HG03196 (cell line): ENCODE results near the gene PRKAG1.

Source experiments
- ATAC-seq: cut with Tn5 transposase; IDR thresholded peaks from one replicate; pipeline ENCODE4 v1.9.1; 2021; ENCODE audit not compliant: unreplicated experiment

PRKAG1 gene

DNA sequence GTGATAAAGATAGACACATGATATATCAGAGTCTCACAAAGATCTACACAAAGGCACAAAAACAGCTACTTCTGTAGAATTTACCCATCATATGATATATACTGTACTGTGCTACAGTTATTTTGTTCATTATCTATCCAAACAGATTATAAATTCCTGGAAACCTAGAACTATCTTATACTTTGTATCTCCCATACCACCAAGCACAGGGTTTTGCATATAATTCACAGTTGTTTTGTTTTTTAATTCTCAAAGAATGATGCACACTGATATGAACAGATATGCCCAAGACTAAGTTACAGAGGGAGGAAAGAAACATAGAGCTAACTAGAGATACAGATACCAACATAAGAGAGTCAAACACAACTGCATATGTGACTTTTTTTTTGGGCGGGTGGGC is 3.4 kb downstream of the PRKAG1 start:
- no peak for ATAC-seq

DNA sequence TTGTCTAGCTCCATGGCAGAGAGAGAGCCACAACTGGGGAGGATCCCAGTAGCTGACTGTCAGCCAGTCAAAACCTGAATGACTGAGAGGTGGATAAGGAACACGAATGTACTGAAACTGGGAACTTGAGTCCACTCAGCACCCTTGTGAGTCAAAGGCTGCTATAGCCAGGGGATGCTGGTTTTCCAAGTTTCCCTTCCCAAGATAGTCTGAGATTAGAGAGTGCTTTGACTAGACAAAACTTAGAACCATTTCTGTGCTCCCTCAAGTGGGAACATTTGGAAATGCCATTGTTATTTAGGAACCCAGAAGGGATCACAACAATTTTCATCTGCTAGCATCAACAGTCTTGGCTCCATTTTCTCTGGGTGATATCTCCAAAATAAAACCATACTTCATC is 4.0 kb downstream of the PRKAG1 start:
- ATAC-seq = no peak

GRCh38 chr12:49013428-49013827 is 5.1 kb downstream of the PRKAG1 start:
- ATAC-seq = no peak

DNA sequence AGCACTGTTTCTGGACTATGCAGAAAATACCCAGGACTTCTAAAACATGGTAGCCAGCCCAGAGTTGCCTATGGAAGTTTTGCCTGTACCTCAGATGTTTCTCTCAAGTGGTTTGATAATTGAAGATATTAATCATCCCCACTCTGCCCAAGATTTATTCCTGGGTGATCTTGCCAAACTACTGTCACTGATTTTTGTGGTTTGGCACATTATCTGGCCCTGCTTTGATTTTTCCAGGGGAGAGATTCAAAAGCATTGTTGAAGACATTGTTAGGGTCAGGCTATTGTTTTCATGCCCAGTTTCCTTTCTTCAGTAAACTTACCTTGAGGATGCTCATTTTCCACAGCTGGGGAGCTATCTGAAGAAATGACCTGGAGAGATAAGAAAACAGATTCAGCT is 5.8 kb downstream of the PRKAG1 start:
- no peak for ATAC-seq

- ATAC-seq = no peak
These were observed 8.4 kb downstream of the PRKAG1 start for GRCh38 chr12:49010092-49010668.

DNA sequence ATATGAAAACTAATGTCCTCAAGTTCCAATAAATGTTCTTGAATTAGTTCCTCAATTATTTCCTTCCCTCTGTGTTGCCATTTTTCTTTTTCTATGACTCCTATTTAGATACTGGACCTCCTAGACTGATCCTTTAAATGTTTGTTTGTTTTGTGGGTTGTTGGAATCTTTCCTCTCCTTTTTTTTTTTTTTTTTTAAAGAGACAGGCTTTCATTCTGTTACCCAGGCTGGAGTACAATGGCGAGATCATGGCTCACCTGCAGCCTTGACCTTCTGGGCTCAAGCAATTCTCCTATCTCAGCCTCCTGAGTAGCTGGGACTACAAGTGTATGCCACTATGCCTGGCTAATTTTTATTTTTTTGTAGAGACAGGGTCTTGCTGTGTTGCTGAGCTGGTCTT is 9.6 kb downstream of the PRKAG1 start:
- ATAC-seq = no peak

- no peak for ATAC-seq
These were observed 18.2 kb downstream of the PRKAG1 start for GRCh38 chr12:49000346-49000745.

DNA sequence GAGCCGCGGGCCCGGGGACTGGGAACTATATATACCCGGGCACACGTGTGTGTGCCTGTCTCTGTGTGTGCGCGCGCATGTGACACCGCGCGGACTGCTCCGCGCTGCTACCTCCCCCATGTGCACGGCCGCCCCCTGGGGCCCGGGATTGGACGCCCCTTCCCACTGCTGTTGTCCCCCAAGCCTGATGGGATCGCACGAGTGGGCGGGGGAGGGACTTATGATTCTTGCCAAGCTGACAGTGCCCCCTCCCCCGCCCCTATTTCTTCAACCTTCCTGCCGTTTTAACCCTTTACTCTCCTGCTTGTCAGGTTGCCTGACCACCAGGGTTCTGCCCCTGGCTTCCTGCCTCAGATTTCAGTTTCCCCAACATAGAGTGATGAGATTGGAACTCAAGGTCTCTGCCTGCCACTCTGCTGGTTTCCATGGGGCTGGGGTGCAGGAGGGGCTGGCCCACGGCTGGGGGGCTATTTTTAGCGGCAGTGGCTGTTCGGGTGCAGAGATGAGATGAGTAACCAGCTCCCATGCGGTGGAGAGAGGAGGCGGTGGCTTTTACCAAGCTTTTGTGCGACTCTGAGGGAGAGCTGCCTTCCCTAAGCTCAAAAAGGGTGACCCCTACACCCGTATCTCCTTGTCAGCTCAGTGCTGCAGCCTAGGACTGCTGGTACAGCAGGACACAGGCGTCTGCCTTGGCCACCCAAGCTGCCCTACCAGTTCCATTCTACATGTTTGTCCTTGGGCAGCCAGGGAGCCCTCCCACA is 19.0 kb downstream of the PRKAG1 start, which contains the start of gene DDN:
DDN (minus strand) TSS at position 5 of the 761 bp plus-strand sequence. CDS start 88 bp downstream, outside the sequence.
- no peak for ATAC-seq

DNA sequence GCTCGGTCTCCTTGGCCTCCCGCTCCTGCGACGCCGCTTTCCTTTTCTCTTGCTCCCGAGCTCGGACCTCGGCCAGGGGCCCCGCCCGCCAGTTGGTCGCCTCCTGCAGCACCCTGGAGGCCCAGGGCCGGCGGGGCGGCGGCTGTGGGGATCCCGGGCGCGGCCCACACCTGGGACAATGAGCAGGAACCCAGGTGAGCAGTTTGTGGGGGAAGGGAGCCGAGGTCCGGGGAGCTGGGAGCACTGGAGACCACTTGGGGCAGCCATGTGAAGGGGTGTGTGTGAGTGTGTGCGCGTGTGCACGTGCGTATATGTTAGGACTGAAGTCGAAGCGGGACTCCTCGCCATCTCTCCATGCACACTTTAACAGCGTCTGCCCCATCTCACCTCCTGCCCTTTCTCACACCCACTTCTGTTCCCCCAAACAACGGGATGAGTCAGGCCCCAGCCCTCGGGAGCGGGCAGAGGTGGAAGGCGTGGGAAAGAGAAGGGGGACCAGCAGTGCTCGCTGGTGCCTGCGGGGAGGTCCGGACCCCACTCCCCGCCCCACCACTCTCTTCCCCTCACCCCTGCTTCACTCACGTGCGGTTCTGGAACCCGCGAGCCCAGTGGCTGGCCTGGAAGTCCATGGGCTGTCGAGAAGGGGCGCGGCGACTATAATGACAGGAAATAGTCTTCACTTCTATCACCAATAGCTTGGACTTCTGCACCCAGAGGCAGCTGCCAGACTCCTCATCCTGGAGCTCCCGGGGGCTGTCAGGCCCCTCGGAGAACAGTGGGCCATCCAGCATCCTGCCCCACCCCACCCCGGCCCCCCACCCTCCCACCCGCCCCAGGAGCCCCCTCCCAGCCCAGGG is 19.9 kb downstream of the PRKAG1 start:
- ATAC-seq = peak; percentile 20

- ATAC-seq = peak; percentile 33
These were observed 20.7 kb downstream of the PRKAG1 start for GRCh38 chr12:48997719-48998496.

GRCh38 chr12:48996794-48997718 is 21.5 kb downstream of the PRKAG1 start:
- ATAC-seq = no peak

- ATAC-seq = no peak
These were observed 23.3 kb downstream of the PRKAG1 start for GRCh38 chr12:48995086-48995879.

DNA sequence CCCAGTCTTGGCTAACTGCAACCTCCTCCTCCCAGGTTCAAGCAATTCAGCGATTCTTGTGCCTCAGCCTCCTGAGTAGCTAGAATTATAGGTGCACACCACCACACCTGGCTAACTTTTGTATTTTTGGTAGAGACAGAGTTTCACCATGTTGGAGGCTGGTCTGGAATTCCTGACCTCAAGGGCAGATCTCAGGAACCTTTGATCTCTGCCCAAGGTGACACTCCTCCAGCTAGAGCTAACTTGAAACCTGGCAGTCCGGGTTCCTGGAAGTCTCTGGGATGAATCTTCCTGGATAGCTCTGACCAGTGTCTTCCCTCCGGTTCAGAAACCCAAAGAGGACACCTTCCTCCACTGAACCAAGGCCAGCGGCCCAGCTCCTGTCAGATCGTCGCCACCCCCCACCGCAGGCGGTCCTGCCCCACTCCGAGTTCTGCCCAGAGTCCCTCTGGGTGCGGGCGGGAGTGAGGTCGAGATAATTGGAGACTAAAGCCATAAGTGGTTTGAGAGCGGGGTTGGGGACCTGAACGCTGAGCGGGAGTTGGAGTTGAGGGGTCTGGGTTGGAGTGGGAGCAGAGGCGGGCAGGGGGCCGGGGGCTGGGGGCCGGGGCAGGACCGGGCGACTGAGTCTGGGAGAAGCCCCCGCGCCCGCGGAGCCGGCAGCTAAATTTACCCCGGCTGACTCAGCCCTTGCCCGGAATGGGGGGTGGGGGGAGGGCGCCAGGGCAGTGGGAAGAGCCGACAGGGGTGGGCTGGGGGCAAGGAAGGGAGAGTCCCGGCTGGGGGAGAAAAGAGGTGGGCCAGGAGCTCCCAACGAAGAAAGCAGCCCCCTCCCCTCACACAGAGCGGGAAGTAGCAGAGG is 24.1 kb downstream of the PRKAG1 start:
- ATAC-seq = no peak

DNA sequence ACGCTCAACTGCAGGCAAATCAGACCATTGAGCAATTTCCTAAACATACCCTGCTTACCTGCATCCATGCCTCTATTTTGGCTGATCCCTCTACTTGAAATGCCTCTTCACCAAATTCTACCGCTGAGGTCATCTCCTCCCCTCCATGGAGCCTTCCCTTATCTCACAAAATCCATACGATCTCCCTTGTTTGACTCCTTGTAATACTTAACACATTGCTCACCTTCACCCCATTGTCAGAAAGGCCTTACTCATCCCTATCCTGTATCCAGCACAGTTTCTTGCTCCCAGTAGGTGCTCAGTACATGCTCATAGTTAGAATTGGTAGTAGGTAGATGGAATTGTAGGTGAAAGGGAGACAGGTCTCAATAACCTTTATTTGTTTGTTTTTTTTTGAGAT is 24.8 kb downstream of the PRKAG1 start:
- no peak for ATAC-seq

DNA sequence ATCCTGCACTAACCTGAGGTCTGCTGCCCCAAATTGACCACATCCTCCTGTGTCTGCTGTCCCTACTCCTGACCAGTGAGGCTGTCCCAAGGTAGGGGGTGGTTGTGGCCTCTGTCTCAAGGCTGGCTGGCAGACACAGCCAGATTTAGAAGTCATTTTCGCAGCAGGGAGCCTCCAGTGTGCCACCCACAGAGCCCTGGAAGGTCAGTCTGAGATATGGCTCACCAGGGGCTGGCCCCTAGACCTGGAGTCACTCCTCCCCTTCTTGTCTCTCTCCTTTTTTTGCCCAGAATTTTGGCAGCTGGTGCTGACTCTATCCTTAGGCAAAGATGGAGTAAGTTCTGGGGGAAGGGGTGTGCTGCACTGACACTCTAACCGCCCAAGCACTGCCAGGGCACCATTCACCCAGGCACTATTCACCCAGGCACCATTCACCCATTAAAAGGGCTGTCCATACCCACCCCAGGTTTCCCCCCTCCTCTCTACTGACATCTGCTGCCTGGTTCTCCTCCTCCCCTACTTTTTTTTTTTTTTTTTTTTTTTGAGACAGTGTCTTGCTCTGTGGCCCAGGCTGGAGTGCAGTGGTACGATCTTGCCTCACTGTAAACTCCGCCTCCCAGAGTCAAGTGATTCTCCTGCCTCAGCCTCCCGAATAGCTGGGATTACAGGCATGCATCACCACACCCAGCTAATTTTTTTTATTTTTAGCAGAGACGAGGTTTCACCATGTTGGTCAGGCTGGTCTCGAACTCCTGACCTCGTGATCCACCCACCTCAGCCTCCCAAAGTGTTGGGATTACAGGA is 27.1 kb downstream of the PRKAG1 start:
- ATAC-seq = no peak

- no peak for ATAC-seq
These were observed 28.0 kb downstream of the PRKAG1 start for GRCh38 chr12:48990552-48990951.

DNA sequence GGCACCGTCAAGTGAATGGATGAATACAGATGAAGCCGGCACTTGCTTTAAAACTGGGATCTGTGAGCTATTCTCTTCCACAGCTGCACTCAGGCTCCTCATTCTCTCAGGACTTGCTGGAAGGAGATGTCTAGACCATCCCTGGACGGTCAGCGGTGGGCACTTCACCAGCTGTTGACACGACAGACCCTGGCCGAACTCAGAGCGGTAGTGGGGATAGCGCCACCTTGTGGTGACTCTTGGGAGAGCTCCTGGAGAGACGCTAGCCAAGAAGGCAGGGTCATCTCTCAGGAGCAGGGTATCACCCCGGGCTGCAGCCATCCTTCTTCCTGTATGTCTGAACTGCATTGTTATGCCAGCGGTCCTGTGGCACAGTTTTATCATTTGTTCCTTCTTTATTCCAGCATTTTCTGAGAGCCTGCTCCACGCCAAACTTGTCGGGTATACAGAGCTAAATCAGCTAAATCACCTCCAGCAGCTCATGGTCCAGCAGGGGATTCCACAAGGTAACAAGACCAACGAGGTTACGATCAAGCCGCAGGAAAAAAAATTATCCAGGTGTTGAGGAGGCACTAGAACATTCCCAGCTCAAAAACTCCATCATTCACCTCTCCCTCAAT is 30.4 kb downstream of the PRKAG1 start:
- ATAC-seq = no peak
